Vagina (tissue), 2 donors: ENCODE data around the gene SNRNP200. TPM values are rescaled to one million over a fixed set of nuclear protein-coding genes. Genes with fewer than 3 reads are reported as not detected.

Experiments
- DNase-seq, 2 donors: peaks; one replicate each; pipeline ENCODE4 v3.0.0-alpha.2; 2017; ENCODE audit errors: extremely low spot score in 2 of 2
- H3K27ac ChIP-seq: fragments of 200-600 bp; sonication (generic); one replicate; pipeline ENCODE4 v1.5.1; 2019
- H3K27me3 ChIP-seq: fragments of 200-600 bp; sonication (generic); one replicate; pipeline ENCODE4 v1.5.1; 2019
- H3K36me3 ChIP-seq, 2 donors: fragments of 200-600 bp; sonication (generic); one replicate each; pipeline ENCODE4 v1.5.1; 2017 to 2019
- H3K4me1 ChIP-seq: fragments of 200-600 bp; sonication (generic); one replicate; pipeline ENCODE4 v1.5.1; 2019
- H3K4me3 ChIP-seq, 2 donors: fragments of 200-600 bp; sonication (generic); 1 replicate in 1 of 2; 2 replicates in 1 of 2; pipeline ENCODE4 v1.5.1; 2016 to 2019
- H3K9me3 ChIP-seq: fragments of 200-600 bp; sonication (generic); one replicate; pipeline ENCODE4 v1.5.1; 2019
- POLR2A ChIP-seq, 2 donors: fragments of 450-650 bp; IDR thresholded peaks; one replicate each; pipeline ENCODE4 v1.6.1; 2017; ENCODE audit warnings: antibody characterized with exemption in 2 of 2, mild to moderate bottlenecking in 2 of 2, moderate library complexity in 2 of 2
- POLR2AphosphoS5 ChIP-seq, 2 donors: sonication (generic); formaldehyde crosslinking; IDR thresholded peaks; one replicate each; pipeline ENCODE4 v1.9.0; 2017; ENCODE audit warnings: antibody characterized with exemption in 2 of 2, mild to moderate bottlenecking in 2 of 2, low read depth in 1 of 2; ENCODE audit not compliant: insufficient read depth in 1 of 2
- intact Hi-C: fragments of 100-400 bp; cut with DNase I; formaldehyde crosslinking; loops from one replicate; pipeline ENCODE4 v1.15.1; 2023
- total RNA-seq: library from RNA; depleted of rRNA; stranded (reverse); fragments of >200 nt; gene quantifications from one replicate; pipeline ENCODE4 v1.2.3, GENCODE V29; 2016
- TF ChIP-seq, protein P1 (sequence below), 3 experiments: fragments of 450-650 bp in 2 of 3; fragments of 200-600 bp in 1 of 3; sonication (generic) in 1 of 3; IDR thresholded peaks; one replicate each; pipeline ENCODE4 v1.5.1; 2017 to 2019; ENCODE audit warnings: antibody characterized with exemption in 3 of 3, mild to moderate bottlenecking in 2 of 3, moderate library complexity in 2 of 3

SNRNP200 gene
- 129 TPM for total RNA-seq

DNA sequence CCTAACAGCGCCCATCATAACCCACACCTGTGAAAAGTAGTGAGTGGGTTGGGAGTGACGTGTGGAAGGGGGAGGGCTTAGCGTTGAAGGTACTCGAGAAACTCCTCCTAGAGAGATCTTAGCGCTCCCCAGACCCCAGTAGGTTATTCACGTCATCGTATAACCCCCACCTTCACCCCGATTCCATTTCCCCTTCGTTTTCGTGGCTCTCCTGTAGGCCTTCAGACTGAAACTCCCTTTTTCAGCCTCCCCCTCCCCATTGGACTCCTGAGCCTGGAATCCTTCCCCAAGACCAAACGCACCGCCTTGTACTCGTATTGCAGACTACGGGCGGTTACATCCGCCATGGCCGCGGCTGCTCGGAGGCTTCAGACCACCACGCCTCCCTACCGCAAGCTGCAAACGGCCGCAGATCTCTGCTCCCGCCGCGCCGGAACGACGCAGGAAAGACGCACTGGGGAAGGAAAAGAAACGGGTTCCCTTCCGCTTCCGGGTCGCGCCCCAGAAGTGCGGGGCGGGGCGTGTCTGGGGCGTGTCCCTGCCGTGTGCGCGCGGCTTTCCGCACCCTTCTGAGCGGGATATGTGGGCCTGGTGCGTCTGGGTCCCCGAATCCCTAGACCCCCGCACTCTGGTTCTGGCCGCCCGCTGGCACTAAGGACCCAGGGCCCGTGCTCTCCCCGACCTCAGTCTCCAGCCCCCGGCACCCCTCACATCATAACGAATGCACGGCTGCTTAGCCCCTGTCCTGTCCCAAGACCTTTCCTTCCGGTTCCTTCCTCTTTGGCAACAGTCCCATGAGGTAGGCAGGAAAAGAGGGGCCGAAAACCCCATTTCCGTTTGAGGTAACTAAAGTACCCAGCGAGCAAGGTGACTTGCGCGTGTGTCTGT lies at the start of gene SNRNP200:
Gene SNRNP200, minus strand, starts transcription at position 456 of the 888 bp plus-strand sequence. Its CDS starts 109 bp downstream, at position 347.
- DNase-seq, result no peak
- no peaks in the 10 kb centered on the region for H3K27me3 ChIP-seq
- H3K27ac ChIP-seq, result peak within 1 kb of the TSS; percentile 80
- peaks cover 35% of the 10 kb centered on the region for H3K4me1 ChIP-seq
- H3K36me3 ChIP-seq, result peaks cover 0 to 32% of the 10 kb centered on the region in 2 donors
- H3K4me3 ChIP-seq, result peak within 1 kb of the TSS; percentile 72 to 93
- no peaks in the 10 kb centered on the region for H3K9me3 ChIP-seq
- intact Hi-C loops, result no loop called here
- TF ChIP-seq POLR2AphosphoS5 (IDR thresholded peaks at IDR 0.05; ENCODE audit: insufficient read depth in 1 of 2, low read depth in 1 of 2) (peak; percentile 93 to 96), POLR2A (IDR thresholded peaks at IDR 0.05) (peak in 1 of 2 donors; percentile 66)
- TF ChIP-seq, protein P1, sequence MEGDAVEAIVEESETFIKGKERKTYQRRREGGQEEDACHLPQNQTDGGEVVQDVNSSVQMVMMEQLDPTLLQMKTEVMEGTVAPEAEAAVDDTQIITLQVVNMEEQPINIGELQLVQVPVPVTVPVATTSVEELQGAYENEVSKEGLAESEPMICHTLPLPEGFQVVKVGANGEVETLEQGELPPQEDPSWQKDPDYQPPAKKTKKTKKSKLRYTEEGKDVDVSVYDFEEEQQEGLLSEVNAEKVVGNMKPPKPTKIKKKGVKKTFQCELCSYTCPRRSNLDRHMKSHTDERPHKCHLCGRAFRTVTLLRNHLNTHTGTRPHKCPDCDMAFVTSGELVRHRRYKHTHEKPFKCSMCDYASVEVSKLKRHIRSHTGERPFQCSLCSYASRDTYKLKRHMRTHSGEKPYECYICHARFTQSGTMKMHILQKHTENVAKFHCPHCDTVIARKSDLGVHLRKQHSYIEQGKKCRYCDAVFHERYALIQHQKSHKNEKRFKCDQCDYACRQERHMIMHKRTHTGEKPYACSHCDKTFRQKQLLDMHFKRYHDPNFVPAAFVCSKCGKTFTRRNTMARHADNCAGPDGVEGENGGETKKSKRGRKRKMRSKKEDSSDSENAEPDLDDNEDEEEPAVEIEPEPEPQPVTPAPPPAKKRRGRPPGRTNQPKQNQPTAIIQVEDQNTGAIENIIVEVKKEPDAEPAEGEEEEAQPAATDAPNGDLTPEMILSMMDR (IDR thresholded peaks at IDR 0.05), result no peak

DNA sequence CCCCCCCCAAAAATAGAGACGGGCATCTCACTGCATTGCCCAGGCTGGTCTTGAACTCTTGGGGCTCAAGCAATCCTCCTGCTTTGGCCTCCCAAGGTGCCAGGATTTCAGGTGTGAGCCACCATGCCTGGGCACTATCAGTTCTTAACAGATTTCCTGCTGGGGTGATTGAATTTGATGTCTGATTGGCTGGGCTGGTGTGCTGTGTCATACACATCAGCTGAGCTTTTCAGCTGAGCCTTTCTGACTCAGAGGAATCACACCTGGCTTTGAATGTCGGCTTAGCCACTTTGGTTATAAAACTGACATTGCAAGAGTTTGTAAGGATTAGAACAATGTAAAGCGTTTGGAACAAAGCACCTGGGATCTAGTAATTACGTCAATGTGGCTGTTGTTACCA lies 49.1 kb upstream of the SNRNP200 start:
- no peak overlapping the region for H3K27ac ChIP-seq
- intact Hi-C loops, result no loop called here
- H3K36me3 ChIP-seq, result no peaks in the 10 kb centered on the region
- no peaks in the 10 kb centered on the region for H3K9me3 ChIP-seq
- H3K4me3 ChIP-seq, result no peak overlapping the region
- DNase-seq, result no peak
- no peaks in the 10 kb centered on the region for H3K4me1 ChIP-seq
- H3K27me3 ChIP-seq, result no peaks in the 10 kb centered on the region
- TF ChIP-seq, protein P1 (IDR thresholded peaks at IDR 0.05), result no peak
- TF ChIP-seq POLR2A (IDR thresholded peaks at IDR 0.05), result no peak
- TF ChIP-seq POLR2AphosphoS5 (IDR thresholded peaks at IDR 0.05; ENCODE audit: insufficient read depth in 1 of 2, low read depth in 1 of 2), result no peak

DNA sequence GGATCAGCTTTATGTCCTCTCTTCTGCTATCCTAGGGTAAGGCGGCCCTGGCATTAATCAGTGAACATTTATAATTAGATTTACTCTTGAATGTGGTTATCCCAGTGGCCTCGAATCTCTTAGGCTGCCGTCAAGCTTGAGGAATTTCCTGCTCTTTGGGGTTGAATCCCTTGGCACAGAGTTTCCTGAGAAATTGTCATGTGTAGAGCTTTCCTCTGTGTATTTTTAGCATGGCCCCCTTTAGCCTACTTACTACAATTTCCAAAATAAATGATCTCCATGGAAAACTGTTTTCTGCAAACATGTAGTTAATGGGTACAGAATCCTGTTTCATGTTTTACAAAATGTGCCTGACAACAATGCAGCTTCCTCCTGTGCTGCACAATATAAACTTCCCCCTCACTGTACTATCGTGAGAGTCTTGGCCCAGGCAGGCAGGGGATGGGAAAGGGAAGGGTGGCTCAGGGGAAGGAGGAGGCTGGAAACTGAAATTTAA lies 48.3 kb upstream of the SNRNP200 start:
- TF ChIP-seq, protein P1 (IDR thresholded peaks at IDR 0.05), result no peak
- peak in 1 of 2 donors; percentile 35 for TF ChIP-seq POLR2AphosphoS5 (IDR thresholded peaks at IDR 0.05; ENCODE audit: insufficient read depth in 1 of 2, low read depth in 1 of 2)
- no peaks in the 10 kb centered on the region for H3K4me1 ChIP-seq
- H3K4me3 ChIP-seq, result no peak overlapping the region
- intact Hi-C loops, result no loop called here
- no peak overlapping the region for H3K27ac ChIP-seq
- no peaks in the 10 kb centered on the region for H3K9me3 ChIP-seq
- no peak for DNase-seq
- no peaks in the 10 kb centered on the region for H3K27me3 ChIP-seq
- H3K36me3 ChIP-seq, result no peaks in the 10 kb centered on the region

DNA sequence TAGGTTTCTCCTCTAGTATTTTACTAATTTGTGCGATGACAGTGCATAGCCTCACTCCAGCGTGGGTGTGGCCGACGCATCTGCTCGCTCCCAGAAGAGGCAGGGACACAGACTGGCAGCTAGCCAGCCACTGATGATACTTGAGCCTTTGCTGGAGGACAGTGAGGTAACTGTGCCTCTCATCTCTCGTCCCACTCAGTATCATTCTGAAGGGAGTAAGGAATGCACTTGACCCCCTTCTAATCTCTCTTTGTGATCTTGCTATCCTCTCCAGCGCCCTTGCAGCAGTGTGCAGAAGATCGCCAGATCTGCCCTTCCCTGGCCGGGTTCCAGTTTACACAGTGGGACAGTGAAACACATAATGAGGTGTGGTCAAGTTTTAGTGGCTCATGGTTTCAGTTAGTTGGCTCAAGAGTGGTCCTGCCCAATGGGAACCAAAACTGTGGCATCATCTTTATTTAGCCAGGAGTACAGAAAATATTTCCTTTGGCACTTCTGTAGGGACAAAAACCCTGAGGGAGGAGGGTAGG lies 47.8 kb upstream of the SNRNP200 start:
- H3K36me3 ChIP-seq, result no peaks in the 10 kb centered on the region
- H3K4me1 ChIP-seq, result no peaks in the 10 kb centered on the region
- no peaks in the 10 kb centered on the region for H3K27me3 ChIP-seq
- H3K4me3 ChIP-seq, result no peak overlapping the region
- TF ChIP-seq POLR2A (IDR thresholded peaks at IDR 0.05), result no peak
- TF ChIP-seq, protein P1 (IDR thresholded peaks at IDR 0.05), result no peak
- TF ChIP-seq POLR2AphosphoS5 (IDR thresholded peaks at IDR 0.05; ENCODE audit: insufficient read depth in 1 of 2, low read depth in 1 of 2), result no peak
- no peak for DNase-seq
- no peaks in the 10 kb centered on the region for H3K9me3 ChIP-seq
- H3K27ac ChIP-seq, result no peak overlapping the region
- intact Hi-C loops, result no loop called here
